Karpas-422 (cell line): ENCODE measurements around the gene SCN7A. TPM values are rescaled to one million over a fixed set of nuclear protein-coding genes. Genes with fewer than 3 reads are reported as not detected.
"Not testable (repeated sequence)": the region's sequence is repeated elsewhere in the genome, so short reads cannot be mapped to it uniquely, and the experiment has no call there.

Experiments used
- DNase-seq: peaks from one replicate; pipeline ENCODE4 v3.0.0-alpha.2; 2015
- H2AFZ ChIP-seq: fragments of 200-600 bp; sonication (generic); 2 replicates; pipeline ENCODE4 v1.6.1; 2014; ENCODE audit warnings: antibody characterized with exemption, low read length, mixed read lengths
- H3K27ac ChIP-seq: fragments of 200-600 bp; sonication (generic); 2 replicates; pipeline ENCODE4 v1.5.1; 2014; ENCODE audit warnings: mild to moderate bottlenecking, low read length, moderate library complexity
- H3K27me3 ChIP-seq: fragments of 200-600 bp; sonication (generic); 2 replicates; pipeline ENCODE4 v1.6.1; 2014; ENCODE audit warnings: low read length, mixed read lengths
- H3K36me3 ChIP-seq: fragments of 200-600 bp; sonication (generic); 2 replicates; pipeline ENCODE4 v1.6.1; 2014; ENCODE audit warnings: low read length, mixed read lengths; ENCODE audit not compliant: insufficient read depth
- H3K4me1 ChIP-seq: fragments of 200-600 bp; sonication (generic); 2 replicates; pipeline ENCODE4 v1.6.1; 2014; ENCODE audit warnings: mild to moderate bottlenecking, low read length, mixed read lengths
- H3K4me2 ChIP-seq: fragments of 200-600 bp; sonication (generic); 2 replicates; pipeline ENCODE4 v1.6.1; 2014; ENCODE audit warnings: low read length, low read depth, mild to moderate bottlenecking; ENCODE audit not compliant: poor library complexity, severe bottlenecking
- H3K4me3 ChIP-seq: fragments of 200-600 bp; sonication (generic); 2 replicates; pipeline ENCODE4 v1.5.1; 2014; ENCODE audit warnings: mild to moderate bottlenecking, antibody characterized with exemption, low read length, mixed read lengths
- H3K79me2 ChIP-seq: fragments of 200-600 bp; sonication (generic); 2 replicates; pipeline ENCODE4 v1.6.1; 2014; ENCODE audit warnings: mild to moderate bottlenecking, low read length, mixed read lengths
- H3K9ac ChIP-seq: fragments of 200-600 bp; sonication (generic); 2 replicates; pipeline ENCODE4 v1.6.0; 2014; ENCODE audit warnings: low read length
- H3K9me2 ChIP-seq: fragments of 200-600 bp; sonication (generic), shearing (Covaris generic); replicated peaks from 2 replicates; pipeline ENCODE4 v1.6.0; 2014; ENCODE audit warnings: mild to moderate bottlenecking, low read length, moderate library complexity; ENCODE audit not compliant: insufficient read depth
- H3K9me3 ChIP-seq: fragments of 300-700, 200-600 bp; sonication (generic); 2 replicates; pipeline ENCODE4 v1.6.1; 2014; ENCODE audit warnings: low read length, mixed read lengths
- H4K20me1 ChIP-seq: fragments of 200-600 bp; sonication (generic); 2 replicates; pipeline ENCODE4 v1.6.1; 2014; ENCODE audit warnings: mild to moderate bottlenecking, antibody characterized with exemption, low read length, low read depth; ENCODE audit not compliant: insufficient read depth
- total RNA-seq: library from RNA; depleted of rRNA; stranded (reverse); fragments of >200 nt; shearing (Covaris generic); gene quantifications from 2 replicates; pipeline ENCODE4 v1.2.3, GENCODE V29; 2014; ENCODE audit warnings: low replicate concordance

Gene SCN7A
- total RNA-seq, 1 experiment from 2014 or later: not detected

GRCh38 chr2:166418853-166419615 lies 75.0 kb downstream of the SCN7A start:
- Histone ChIP-seq H3K4me2 (no peak overlapping the region), H3K9ac (no peak overlapping the region), H3K9me3 (no peaks in the 10 kb centered on the region), H3K9me2 (no peaks in the 10 kb centered on the region), H2AFZ (no peak overlapping the region), H3K79me2 (no peaks in the 10 kb centered on the region), H3K4me1 (no peaks in the 10 kb centered on the region), H3K36me3 (no peaks in the 10 kb centered on the region), H4K20me1 (no peaks in the 10 kb centered on the region), H3K27me3 (no peaks in the 10 kb centered on the region), H3K4me3 (no peak overlapping the region), H3K27ac (no peak overlapping the region)
- DNase-seq: no peak

GRCh38 chr2:166417669-166418068 lies 76.4 kb downstream of the SCN7A start:
- Histone ChIP-seq H3K36me3 (no peaks in the 10 kb centered on the region), H3K9me2 (no peaks in the 10 kb centered on the region), H3K9me3 (no peaks in the 10 kb centered on the region), H3K27ac (no peak overlapping the region), H3K4me2 (no peak overlapping the region), H4K20me1 (no peaks in the 10 kb centered on the region), H3K79me2 (no peaks in the 10 kb centered on the region), H3K27me3 (no peaks in the 10 kb centered on the region), H2AFZ (no peak overlapping the region), H3K4me1 (no peaks in the 10 kb centered on the region), H3K4me3 (no peak overlapping the region), H3K9ac (no peak overlapping the region)
- peak; percentile 66 for DNase-seq

DNA sequence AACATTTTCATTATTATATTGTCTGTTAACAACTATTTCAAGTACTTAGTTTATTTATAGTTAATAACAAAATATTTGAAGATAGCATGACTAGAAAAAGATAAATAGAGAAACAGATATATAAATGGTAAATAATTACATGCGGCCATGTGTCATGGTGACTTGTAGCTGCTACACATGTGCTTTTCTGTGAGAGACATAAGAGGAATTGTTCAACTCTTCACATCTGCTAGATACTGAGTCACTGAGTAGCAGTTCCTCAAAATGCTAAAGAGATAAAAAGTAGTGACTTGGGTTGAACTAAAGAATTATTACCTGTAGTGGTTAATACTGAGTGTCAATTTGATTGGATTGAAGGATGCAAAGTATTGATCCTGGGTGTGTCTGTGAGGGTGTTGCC lies 80.8 kb downstream of the SCN7A start:
- Histone ChIP-seq H3K79me2 (no peaks in the 10 kb centered on the region), H3K4me3 (no peak overlapping the region), H3K9me3 (no peaks in the 10 kb centered on the region), H3K36me3 (no peaks in the 10 kb centered on the region), H3K9ac (no peak overlapping the region), H4K20me1 (no peaks in the 10 kb centered on the region), H3K27me3 (no peaks in the 10 kb centered on the region), H3K27ac (no peak overlapping the region), H2AFZ (no peak overlapping the region), H3K4me2 (no peak overlapping the region), H3K4me1 (no peaks in the 10 kb centered on the region), H3K9me2 (no peaks in the 10 kb centered on the region)
- DNase-seq: no peak

- Histone ChIP-seq H3K36me3 (no peaks in the 10 kb centered on the region), H4K20me1 (no peaks in the 10 kb centered on the region), H3K4me2 (no peak overlapping the region), H3K9me2 (no peaks in the 10 kb centered on the region), H3K4me3 (no peak overlapping the region), H3K27me3 (no peaks in the 10 kb centered on the region), H3K9me3 (no peaks in the 10 kb centered on the region), H3K79me2 (no peaks in the 10 kb centered on the region), H3K9ac (no peak overlapping the region), H3K4me1 (no peaks in the 10 kb centered on the region), H3K27ac (no peak overlapping the region), H2AFZ (no peak overlapping the region)
- no peak for DNase-seq
These were observed 82.4 kb downstream of the SCN7A start for GRCh38 chr2:166411473-166412230.

DNA sequence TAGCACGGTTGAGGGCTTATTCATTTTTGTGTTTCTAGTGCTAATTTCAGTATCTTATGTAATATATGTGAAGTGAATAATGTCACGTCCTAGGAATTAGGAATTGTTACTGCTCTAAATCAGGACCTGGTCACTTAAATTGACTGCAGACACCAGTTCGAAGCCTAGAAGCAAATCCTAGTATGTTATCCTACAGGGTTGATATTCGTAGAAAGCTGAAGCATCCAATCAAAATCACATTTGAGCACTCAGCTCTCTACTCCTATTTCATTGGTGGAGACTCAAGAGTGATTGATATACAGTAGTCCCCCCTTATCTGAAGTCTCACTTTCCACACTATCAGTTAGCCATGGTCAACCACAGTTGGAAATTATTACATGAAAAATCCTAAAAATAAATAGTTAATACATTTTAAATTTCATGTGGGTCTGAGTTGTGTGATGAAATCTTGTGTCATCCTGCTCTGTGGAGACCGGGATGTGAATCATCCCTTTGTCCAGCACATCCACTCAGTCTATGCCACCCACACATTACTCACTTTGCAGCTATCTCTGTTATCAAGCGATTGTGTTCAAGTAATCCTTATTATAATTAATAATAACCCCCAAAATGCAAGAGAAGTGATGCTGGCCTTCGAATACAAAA lies 83.1 kb downstream of the SCN7A start:
- no peaks in the 10 kb centered on the region for H3K36me3 ChIP-seq
- H3K4me1 ChIP-seq: no peaks in the 10 kb centered on the region
- no peaks in the 10 kb centered on the region for H4K20me1 ChIP-seq
- H3K79me2 ChIP-seq: no peaks in the 10 kb centered on the region
- no peak overlapping the region for H2AFZ ChIP-seq
- no peaks in the 10 kb centered on the region for H3K9me2 ChIP-seq
- no peak overlapping the region for H3K9ac ChIP-seq
- no peaks in the 10 kb centered on the region for H3K27me3 ChIP-seq
- H3K4me3 ChIP-seq: no peak overlapping the region
- no peaks in the 10 kb centered on the region for H3K9me3 ChIP-seq
- H3K27ac ChIP-seq: no peak overlapping the region
- H3K4me2 ChIP-seq: no peak overlapping the region
- DNase-seq: no peak

GRCh38 chr2:166407746-166408145 lies 86.3 kb downstream of the SCN7A start:
- H3K79me2 ChIP-seq, H4K20me1 ChIP-seq, H3K36me3 ChIP-seq, H3K4me2 ChIP-seq, H3K4me1 ChIP-seq, H3K9ac ChIP-seq, H3K27me3 ChIP-seq, H3K9me3 ChIP-seq, H3K4me3 ChIP-seq, H3K27ac ChIP-seq, H3K9me2 ChIP-seq, H2AFZ ChIP-seq, DNase-seq: not testable (repeated sequence)

GRCh38 chr2:166406374-166406773 lies 87.7 kb downstream of the SCN7A start:
- no peaks in the 10 kb centered on the region for H3K79me2 ChIP-seq
- H3K4me3 ChIP-seq: no peak overlapping the region
- no peak overlapping the region for H3K9ac ChIP-seq
- DNase-seq: no peak
- no peak overlapping the region for H2AFZ ChIP-seq
- H3K27ac ChIP-seq: no peak overlapping the region
- no peak overlapping the region for H3K4me2 ChIP-seq
- no peaks in the 10 kb centered on the region for H4K20me1 ChIP-seq
- no peaks in the 10 kb centered on the region for H3K4me1 ChIP-seq
- no peaks in the 10 kb centered on the region for H3K27me3 ChIP-seq
- no peaks in the 10 kb centered on the region for H3K36me3 ChIP-seq
- no peaks in the 10 kb centered on the region for H3K9me2 ChIP-seq
- H3K9me3 ChIP-seq: no peaks in the 10 kb centered on the region

DNA sequence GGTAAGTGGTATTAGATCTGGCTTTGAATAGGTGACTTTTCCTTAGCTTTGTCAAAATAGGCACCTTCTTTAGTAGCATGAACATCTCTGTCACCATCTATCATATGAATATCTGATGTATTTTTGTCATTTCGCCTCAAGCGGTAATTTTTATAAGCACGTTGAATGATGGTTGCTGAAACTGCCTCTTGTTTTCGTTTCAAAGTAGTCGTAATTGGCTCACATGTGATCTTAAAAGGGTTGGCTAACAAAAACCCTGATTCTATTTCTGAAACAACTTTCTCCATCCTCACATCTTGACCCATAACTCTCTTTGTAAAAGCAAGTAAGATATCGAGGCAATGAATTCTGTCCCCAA lies 88.5 kb downstream of the SCN7A start:
- no peak for DNase-seq
- no peaks in the 10 kb centered on the region for H3K9me3 ChIP-seq

More for the DNA sequence above, 88.5 kb downstream of the SCN7A start:
- Histone ChIP-seq H3K36me3 (no peaks in the 10 kb centered on the region), H3K9ac (no peak overlapping the region), H3K27me3 (no peaks in the 10 kb centered on the region), H4K20me1 (no peaks in the 10 kb centered on the region), H3K79me2 (no peaks in the 10 kb centered on the region), H3K4me2 (no peak overlapping the region), H2AFZ (no peak overlapping the region), H3K4me1 (no peaks in the 10 kb centered on the region), H3K4me3 (no peak overlapping the region), H3K27ac (no peak overlapping the region), H3K9me2 (no peaks in the 10 kb centered on the region)
